Measurements from ENCODE around the gene B9D2. TPM values are rescaled to one million over a fixed set of nuclear protein-coding genes. Genes with fewer than 3 reads are reported as not detected.

B9D2 gene
- total and polyA plus RNA-seq, 2 donors, result 9.0 to 9.3 TPM

DNA sequence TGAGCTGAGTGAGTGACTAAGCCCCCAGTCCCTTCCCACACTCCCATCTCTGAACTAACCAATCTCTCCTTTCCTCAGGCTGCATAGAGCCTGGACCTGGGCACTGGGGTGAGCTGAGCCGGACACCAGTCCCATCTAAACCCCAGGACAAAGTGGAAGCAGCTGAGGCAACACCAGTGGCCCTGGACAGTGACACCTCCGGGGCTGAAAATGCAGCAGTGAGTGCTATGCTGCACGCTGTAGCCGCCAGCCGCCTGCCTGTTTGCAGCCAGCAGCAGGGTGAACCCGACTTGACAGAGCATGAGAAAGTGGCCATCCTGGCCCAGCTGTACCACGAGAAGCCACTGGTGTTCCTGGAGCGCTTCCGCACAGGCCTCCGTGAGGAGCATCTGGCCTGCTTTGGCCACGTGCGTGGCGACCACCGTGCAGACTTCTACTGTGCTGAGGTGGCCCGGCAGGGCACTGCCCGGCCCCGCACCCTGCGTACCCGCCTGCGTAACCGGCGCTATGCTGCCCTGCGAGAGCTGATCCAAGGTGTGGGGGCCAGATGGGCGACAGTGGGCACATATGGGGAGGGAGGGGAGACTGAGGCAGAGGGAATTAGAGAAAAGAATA, 47.5 kb downstream of the B9D2 start:
- H3K27me3 ChIP-seq (ENCODE audit: control insufficient read depth in 2 of 2, insufficient read depth in 1 of 2, low read length in 1 of 2), result no peaks in the 10 kb centered on the region
- H3K27ac ChIP-seq (ENCODE audit: low read depth in 1 of 2, low read length in 1 of 2), result no peak overlapping the region
- no peak for DNase-seq (ENCODE audit: low read depth in 6 of 9, low spot score in 9 of 9)
- H3K36me3 ChIP-seq (ENCODE audit: control insufficient read depth in 2 of 2, insufficient read depth in 2 of 2, low read length in 1 of 2), result peaks cover 65 to 73% of the 10 kb centered on the region in 2 donors
- H3K4me3 ChIP-seq (ENCODE audit: low read length in 2 of 2), result no peak overlapping the region
- H3K9me3 ChIP-seq (ENCODE audit: control insufficient read depth in 2 of 2, insufficient read depth in 1 of 2, low read length in 1 of 2), result no peaks in the 10 kb centered on the region
- WGBS, result 98% methylated on average over 24 of the region's 24 CpGs
- peaks cover 0 to 1% of the 10 kb centered on the region in 2 donors for H3K4me1 ChIP-seq (ENCODE audit: control insufficient read depth in 2 of 2, insufficient read depth in 2 of 2, low read length in 2 of 2)

DNA sequence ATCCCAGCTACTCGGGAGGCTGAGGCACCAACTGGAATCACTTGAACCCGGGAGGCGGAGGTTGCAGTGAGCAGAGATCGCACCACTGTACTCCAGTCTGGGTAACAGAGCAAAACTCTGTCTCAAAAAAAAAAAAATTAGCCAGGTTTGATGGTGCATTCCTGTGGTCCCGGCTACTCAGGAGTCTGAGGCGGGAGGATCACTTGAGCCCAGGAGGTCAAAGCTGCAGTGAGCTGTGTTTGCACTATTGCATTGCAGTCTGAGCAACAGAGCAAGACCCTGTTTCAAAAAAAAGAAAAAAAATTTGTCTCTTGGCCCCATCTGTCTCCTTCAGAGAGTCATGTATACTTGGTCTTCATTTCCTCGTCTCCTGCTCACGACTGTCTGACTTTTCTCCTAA, 52.3 kb downstream of the B9D2 start:
- Histone ChIP-seq H3K9me3 (ENCODE audit: control insufficient read depth in 2 of 2, insufficient read depth in 1 of 2, low read length in 1 of 2) (no peaks in the 10 kb centered on the region), H3K36me3 (ENCODE audit: control insufficient read depth in 2 of 2, insufficient read depth in 2 of 2, low read length in 1 of 2) (peaks cover 19 to 37% of the 10 kb centered on the region in 2 donors), H3K27ac (ENCODE audit: low read depth in 1 of 2, low read length in 1 of 2) (no peak overlapping the region), H3K4me1 (ENCODE audit: control insufficient read depth in 2 of 2, insufficient read depth in 2 of 2, low read length in 2 of 2) (peaks cover 30 to 40% of the 10 kb centered on the region in 2 donors), H3K27me3 (ENCODE audit: control insufficient read depth in 2 of 2, insufficient read depth in 1 of 2, low read length in 1 of 2) (no peaks in the 10 kb centered on the region), H3K4me3 (ENCODE audit: low read length in 2 of 2) (no peak overlapping the region)
- 94% methylated on average over 8 of the region's 8 CpGs for WGBS
- no peak for DNase-seq (ENCODE audit: low read depth in 6 of 9, low spot score in 9 of 9)

DNA sequence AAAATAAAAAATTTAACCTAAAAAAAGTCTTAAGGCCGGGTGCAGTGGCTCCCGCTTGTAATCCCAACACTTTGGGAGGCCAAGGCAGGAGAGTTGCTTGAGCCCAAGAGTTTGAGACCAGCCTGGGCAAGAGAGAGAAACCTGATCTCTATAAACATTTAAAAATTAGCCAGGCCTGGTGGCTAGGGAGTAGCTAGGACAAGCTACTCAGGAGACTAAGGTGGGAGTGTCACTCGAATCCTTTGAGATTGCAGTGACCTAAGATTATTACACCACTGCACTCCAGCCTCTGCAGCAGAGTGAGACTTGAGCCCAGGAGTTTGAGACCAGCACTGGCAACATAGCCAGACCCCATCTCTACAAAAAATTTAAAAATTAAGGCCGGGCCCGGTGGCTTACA, 52.9 kb downstream of the B9D2 start:
- peak overlapping the region; percentile 79 to 95 for H3K4me3 ChIP-seq (ENCODE audit: low read length in 2 of 2)
- no peaks in the 10 kb centered on the region for H3K9me3 ChIP-seq (ENCODE audit: control insufficient read depth in 2 of 2, insufficient read depth in 1 of 2, low read length in 1 of 2)
- no peaks in the 10 kb centered on the region for H3K27me3 ChIP-seq (ENCODE audit: control insufficient read depth in 2 of 2, insufficient read depth in 1 of 2, low read length in 1 of 2)
- 84% methylated on average over 5 of the region's 5 CpGs for whole genome bisulfite sequencing
- peaks cover 19 to 37% of the 10 kb centered on the region in 2 donors for H3K36me3 ChIP-seq (ENCODE audit: control insufficient read depth in 2 of 2, insufficient read depth in 2 of 2, low read length in 1 of 2)
- peaks cover 36 to 45% of the 10 kb centered on the region in 2 donors for H3K4me1 ChIP-seq (ENCODE audit: control insufficient read depth in 2 of 2, insufficient read depth in 2 of 2, low read length in 2 of 2)
- H3K27ac ChIP-seq (ENCODE audit: low read depth in 1 of 2, low read length in 1 of 2), result no peak overlapping the region
- DNase-seq (ENCODE audit: low read depth in 6 of 9, low spot score in 9 of 9), result no peak

DNA sequence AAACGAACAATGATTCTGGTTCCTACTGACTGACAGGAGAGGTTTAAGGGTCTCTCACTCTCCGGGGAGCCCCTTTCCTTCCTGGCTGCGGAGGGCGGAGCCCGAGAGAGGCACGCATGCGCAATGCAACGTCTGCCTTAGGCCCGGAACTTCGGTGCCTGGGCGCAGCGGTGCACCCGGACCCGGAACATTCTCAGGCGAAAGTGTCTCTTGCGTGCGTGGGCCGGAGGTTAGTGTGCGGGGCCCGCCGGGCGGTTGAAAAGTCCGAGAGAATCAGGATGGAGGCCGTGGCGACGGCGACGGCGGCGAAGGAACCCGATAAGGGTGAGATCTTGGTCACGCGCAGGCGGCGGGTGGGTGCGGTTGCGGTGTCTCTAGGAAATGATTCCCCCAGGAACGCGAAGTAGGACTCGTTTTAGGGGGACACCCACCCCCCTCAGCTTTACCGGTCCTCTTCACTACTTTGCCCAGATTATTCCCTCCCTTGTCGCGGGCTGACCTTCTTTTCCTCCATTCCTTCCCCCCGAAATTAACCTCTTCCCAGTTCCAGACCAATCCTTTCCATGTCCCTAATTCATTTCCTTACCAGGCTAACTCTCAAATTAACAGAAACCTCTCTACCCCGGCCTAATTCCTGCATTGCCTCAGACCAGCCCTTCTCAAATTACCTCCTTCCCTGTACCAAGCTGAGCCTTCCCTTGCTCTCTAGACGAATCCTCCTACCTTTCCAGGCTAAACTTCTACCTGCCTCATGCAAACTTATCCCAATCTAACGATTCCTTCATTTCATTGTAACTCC, 53.7 kb downstream of the B9D2 start, which contains the start of gene CCDC97:
Gene CCDC97 (plus strand): TSS at position 140 of the 799 bp plus-strand sequence. CDS start 139 bp downstream, at position 279.
- peaks cover 40 to 53% of the 10 kb centered on the region in 2 donors for H3K4me1 ChIP-seq (ENCODE audit: control insufficient read depth in 2 of 2, insufficient read depth in 2 of 2, low read length in 2 of 2)
- peak; percentile 86 to 97 (median 92) for DNase-seq (ENCODE audit: low read depth in 6 of 9, low spot score in 9 of 9)
- no peaks in the 10 kb centered on the region for H3K9me3 ChIP-seq (ENCODE audit: control insufficient read depth in 2 of 2, insufficient read depth in 1 of 2, low read length in 1 of 2)
- peak within 1 kb of the TSS; percentile 90 to 93 for H3K27ac ChIP-seq (ENCODE audit: low read depth in 1 of 2, low read length in 1 of 2)
- no peaks in the 10 kb centered on the region for H3K27me3 ChIP-seq (ENCODE audit: control insufficient read depth in 2 of 2, insufficient read depth in 1 of 2, low read length in 1 of 2)
- peak within 1 kb of the TSS; percentile 79 to 95 for H3K4me3 ChIP-seq (ENCODE audit: low read length in 2 of 2)
- peaks cover 24 to 39% of the 10 kb centered on the region in 2 donors for H3K36me3 ChIP-seq (ENCODE audit: control insufficient read depth in 2 of 2, insufficient read depth in 2 of 2, low read length in 1 of 2)
- under 1% methylated on average over 47 of the region's 47 CpGs for WGBS

DNA sequence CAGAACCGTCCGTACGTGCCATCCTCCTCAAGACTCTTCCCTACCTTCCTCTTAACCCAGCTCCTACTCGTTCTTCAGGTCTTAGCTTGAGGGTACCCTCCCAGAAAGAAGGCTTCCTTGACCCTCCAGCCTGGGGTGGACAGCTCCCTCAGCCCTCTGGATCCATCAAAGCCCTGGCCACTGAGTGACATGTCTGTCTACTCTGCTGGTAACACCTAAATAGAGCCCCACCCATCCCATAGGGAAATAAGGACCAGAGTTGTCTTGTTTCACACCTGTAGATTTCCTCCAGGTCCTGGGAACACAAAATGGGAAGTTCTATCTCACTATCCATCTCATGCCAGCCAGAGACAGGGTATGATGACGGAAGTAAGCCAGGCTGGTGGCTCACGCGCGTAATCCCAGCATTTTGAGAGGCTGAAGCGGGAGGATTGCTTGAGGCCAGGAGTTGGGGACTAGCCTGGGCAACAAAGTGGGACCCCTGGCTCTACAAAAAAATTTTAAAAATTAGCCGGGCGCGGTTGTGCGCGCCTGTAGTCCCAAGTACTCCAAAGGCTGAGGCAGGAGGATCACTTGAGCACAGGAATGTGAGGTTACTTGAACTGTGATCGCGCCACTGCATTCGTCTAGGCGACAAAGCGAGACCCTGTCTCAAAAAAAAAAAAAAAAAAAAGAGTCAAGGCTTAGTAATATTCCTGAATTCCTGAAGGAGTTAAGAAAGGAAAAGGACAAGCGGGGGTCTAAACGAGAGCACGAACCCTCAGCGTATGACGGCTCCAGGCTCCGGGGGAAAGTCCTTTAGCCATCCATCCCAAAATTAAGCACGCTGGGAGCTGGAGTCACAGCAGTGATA, 54.5 kb downstream of the B9D2 start:
- H3K27me3 ChIP-seq (ENCODE audit: control insufficient read depth in 2 of 2, insufficient read depth in 1 of 2, low read length in 1 of 2), result no peaks in the 10 kb centered on the region
- peak overlapping the region; percentile 90 to 93 for H3K27ac ChIP-seq (ENCODE audit: low read depth in 1 of 2, low read length in 1 of 2)
- WGBS, result 18% methylated on average over 26 of the region's 26 CpGs
- DNase-seq (ENCODE audit: low read depth in 6 of 9, low spot score in 9 of 9), result peak in 1 of 9 donors; percentile 26
- H3K4me3 ChIP-seq (ENCODE audit: low read length in 2 of 2), result peak overlapping the region; percentile 79 to 95
- peaks cover 24 to 44% of the 10 kb centered on the region in 2 donors for H3K36me3 ChIP-seq (ENCODE audit: control insufficient read depth in 2 of 2, insufficient read depth in 2 of 2, low read length in 1 of 2)
- H3K9me3 ChIP-seq (ENCODE audit: control insufficient read depth in 2 of 2, insufficient read depth in 1 of 2, low read length in 1 of 2), result no peaks in the 10 kb centered on the region
- peaks cover 43 to 59% of the 10 kb centered on the region in 2 donors for H3K4me1 ChIP-seq (ENCODE audit: control insufficient read depth in 2 of 2, insufficient read depth in 2 of 2, low read length in 2 of 2)

DNA sequence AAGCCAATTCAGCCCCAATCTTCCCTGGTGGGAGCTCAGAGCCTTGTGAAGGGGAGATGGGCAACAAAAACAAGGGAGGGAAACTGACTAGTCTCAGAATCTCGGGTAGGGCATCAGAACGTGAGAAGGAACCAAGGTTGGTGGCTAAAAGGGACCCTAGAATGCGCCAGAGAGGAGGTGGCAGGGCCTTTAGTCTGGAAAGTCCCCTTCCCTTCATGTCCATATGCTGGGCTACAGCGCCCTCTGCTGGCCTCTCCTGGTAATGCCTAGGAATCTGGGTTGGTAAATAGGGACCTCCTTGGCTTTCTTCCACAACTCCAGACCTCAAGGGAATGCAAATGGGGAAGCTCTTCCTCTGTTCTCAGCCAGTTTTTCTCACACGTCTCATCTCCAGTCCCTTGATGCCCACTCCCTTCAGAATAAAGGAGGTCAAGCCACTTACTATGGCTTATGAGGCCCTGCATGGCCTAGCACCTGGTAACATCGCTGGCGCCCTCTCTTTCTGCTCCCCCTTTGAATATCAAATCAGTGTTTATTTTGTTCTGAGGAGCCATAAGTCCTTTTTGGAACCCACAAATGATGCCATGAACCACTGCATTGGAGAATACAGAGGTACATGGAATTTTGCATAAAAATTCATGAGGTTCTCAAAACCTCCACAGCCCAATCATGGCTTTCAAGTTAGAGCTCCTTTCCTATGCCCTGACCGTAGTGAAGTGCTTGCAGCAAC, 55.3 kb downstream of the B9D2 start:
- H3K9me3 ChIP-seq (ENCODE audit: control insufficient read depth in 2 of 2, insufficient read depth in 1 of 2, low read length in 1 of 2), result no peaks in the 10 kb centered on the region
- peak overlapping the region; percentile 92 to 96 for H3K27ac ChIP-seq (ENCODE audit: low read depth in 1 of 2, low read length in 1 of 2)
- peaks cover 31 to 50% of the 10 kb centered on the region in 2 donors for H3K36me3 ChIP-seq (ENCODE audit: control insufficient read depth in 2 of 2, insufficient read depth in 2 of 2, low read length in 1 of 2)
- H3K4me3 ChIP-seq (ENCODE audit: low read length in 2 of 2), result peak overlapping the region in 1 of 2 donors; percentile 14
- peak; percentile 66 to 94 (median 81) for DNase-seq (ENCODE audit: low read depth in 6 of 9, low spot score in 9 of 9)
- WGBS, result 29% methylated on average over 8 of the region's 8 CpGs
- H3K27me3 ChIP-seq (ENCODE audit: control insufficient read depth in 2 of 2, insufficient read depth in 1 of 2, low read length in 1 of 2), result no peaks in the 10 kb centered on the region
- peaks cover 43 to 67% of the 10 kb centered on the region in 2 donors for H3K4me1 ChIP-seq (ENCODE audit: control insufficient read depth in 2 of 2, insufficient read depth in 2 of 2, low read length in 2 of 2)

DNA sequence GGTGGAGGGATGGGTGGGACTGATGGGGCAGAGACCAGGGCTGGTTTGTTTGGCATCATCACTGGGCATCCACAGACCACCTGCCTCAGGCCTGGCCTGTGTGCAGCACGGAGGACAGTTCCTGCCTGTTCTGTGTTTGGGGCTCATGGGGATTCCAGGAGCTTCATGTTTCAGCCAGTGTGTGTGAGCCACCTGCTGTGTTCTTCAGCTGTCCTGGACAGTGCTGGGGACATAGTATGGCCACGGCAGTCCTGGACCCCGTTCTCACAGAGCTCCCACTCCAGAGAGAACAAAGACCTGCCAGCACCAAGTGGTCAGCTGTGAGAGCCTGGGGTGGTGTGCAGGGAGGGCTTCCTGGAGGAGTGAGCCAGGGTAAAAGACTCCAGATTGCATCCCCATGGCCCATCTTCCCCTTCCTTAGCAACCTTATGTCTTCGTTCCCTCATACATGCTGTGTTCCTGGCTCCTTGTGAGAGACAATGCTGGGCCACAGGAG, 55.9 kb downstream of the B9D2 start:
- peak overlapping the region; percentile 92 to 96 for H3K27ac ChIP-seq (ENCODE audit: low read depth in 1 of 2, low read length in 1 of 2)
- 66% methylated on average over 4 of the region's 4 CpGs for WGBS
- no peak for DNase-seq (ENCODE audit: low read depth in 6 of 9, low spot score in 9 of 9)
- no peaks in the 10 kb centered on the region for H3K27me3 ChIP-seq (ENCODE audit: control insufficient read depth in 2 of 2, insufficient read depth in 1 of 2, low read length in 1 of 2)
- peaks cover 43 to 70% of the 10 kb centered on the region in 2 donors for H3K4me1 ChIP-seq (ENCODE audit: control insufficient read depth in 2 of 2, insufficient read depth in 2 of 2, low read length in 2 of 2)
- no peak overlapping the region for H3K4me3 ChIP-seq (ENCODE audit: low read length in 2 of 2)
- no peaks in the 10 kb centered on the region for H3K9me3 ChIP-seq (ENCODE audit: control insufficient read depth in 2 of 2, insufficient read depth in 1 of 2, low read length in 1 of 2)
- H3K36me3 ChIP-seq (ENCODE audit: control insufficient read depth in 2 of 2, insufficient read depth in 2 of 2, low read length in 1 of 2), result peaks cover 37 to 53% of the 10 kb centered on the region in 2 donors

Data from thymus (tissue), 11 donors.